Large intestine (tissue), 3 donors: ENCODE data around the gene CCDC152. TPM values are rescaled to one million over a fixed set of nuclear protein-coding genes. Genes with fewer than 3 reads are reported as not detected.

Experiments used
- DNase-seq, 2 donors: peaks; one replicate each; pipeline versions ENCODE4 v3.0.0 to v3.0.0-alpha.2; 2013
- H3K27ac ChIP-seq: one replicate; pipeline ENCODE4 v1.5.1; 2013; ENCODE audit warnings: low read length
- H3K27me3 ChIP-seq: 2 replicates; pipeline ENCODE4 v1.6.1; 2013; ENCODE audit warnings: low read length; ENCODE audit not compliant: control insufficient read depth, insufficient read depth
- H3K36me3 ChIP-seq: 2 replicates; pipeline ENCODE4 v1.6.1; 2013; ENCODE audit warnings: low read length; ENCODE audit not compliant: control insufficient read depth, insufficient read depth
- H3K4me1 ChIP-seq: one replicate; pipeline ENCODE4 v1.6.1; 2013; ENCODE audit warnings: low read length; ENCODE audit not compliant: control insufficient read depth, insufficient read depth
- H3K4me3 ChIP-seq: one replicate; pipeline ENCODE4 v1.5.1; 2013; ENCODE audit warnings: low read length
- H3K9me3 ChIP-seq: one replicate; pipeline ENCODE4 v1.6.1; 2013; ENCODE audit warnings: mild to moderate bottlenecking, low read depth, low read length, moderate library complexity; ENCODE audit not compliant: control insufficient read depth
- WGBS: methylation state at CpG from one replicate; pipeline ENCODE4 v1.1.5; 2013; ENCODE audit warnings: low lambda C conversion rate; ENCODE audit not compliant: insufficient coverage; 5-methylcytosine and 5-hydroxymethylcytosine counted together
- polyA plus RNA-seq: library from polyadenylated mRNA; unstranded; fragments of 120-200 nt; gene quantifications from one replicate; pipeline ENCODE4 v1.2.1, GENCODE V29; 2013

CCDC152 gene
- polyA plus RNA-seq, 1 donor: 30.3 TPM

DNA sequence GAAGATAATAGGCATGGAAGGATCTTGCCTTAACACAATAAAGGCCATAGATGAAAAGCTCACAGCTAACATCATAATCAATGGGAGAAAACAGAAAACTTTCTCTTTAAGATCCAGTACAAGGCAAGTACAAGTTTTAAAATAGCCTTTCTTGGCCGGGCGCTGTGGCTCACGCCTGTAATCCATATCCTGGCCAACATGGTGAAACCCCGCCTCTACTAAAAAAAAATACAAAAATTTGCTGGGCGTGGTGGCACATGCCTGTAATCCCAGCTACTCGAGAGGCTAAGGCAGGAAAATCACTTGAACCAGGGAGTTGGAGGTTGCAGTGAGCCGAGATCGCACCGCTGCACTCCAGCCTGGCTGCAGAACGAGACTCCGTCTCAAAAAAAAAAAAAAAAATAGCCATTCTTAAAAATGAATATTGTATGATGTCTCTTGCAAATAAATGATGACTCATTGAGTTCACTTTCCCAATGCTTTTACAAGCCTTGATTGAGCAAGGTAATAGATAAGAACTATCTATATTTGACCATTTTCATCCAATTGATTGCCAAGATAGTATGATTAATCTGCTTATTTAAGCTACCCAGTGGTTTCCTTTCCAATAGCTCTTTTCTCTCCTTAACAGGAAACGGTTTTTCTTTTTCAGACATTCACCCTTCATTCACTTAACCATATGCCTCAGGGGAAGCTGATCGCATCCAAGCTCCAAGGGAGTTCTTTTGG is 15.8 kb downstream of the CCDC152 start:
- Histone ChIP-seq H3K4me3 (no peak overlapping the region), H3K36me3 (no peaks in the 10 kb centered on the region)

DNA sequence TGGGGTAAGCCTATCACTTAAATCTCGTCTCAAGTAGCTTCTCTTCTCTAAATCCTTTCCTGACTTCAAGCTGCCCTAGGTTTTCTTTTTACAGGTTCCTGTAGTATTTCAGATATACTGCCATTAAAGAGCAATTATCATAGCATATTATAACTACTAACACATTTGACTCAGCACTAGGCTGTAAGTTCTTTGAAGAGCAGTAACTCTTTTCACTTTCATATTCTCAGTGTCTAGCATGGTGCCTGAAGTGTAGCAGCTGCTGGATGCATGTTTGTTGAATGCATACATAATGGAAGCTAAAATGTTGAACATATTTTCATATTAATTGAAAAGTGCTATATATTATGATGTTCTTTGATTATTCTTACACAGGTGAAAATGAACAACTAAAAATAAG is 22.5 kb downstream of the CCDC152 start:
- Histone ChIP-seq H3K4me1 (no peaks in the 10 kb centered on the region), H3K27ac (no peak overlapping the region), H3K9me3 (no peaks in the 10 kb centered on the region), H3K27me3 (no peaks in the 10 kb centered on the region), H3K36me3 (no peaks in the 10 kb centered on the region), H3K4me3 (no peak overlapping the region)
- no peak for DNase-seq
- 100% methylated on average over 1 of the region's 1 CpG for WGBS

More for the DNA sequence above, 15.8 kb downstream of the CCDC152 start:
- H3K27me3 ChIP-seq: no peaks in the 10 kb centered on the region
- no peaks in the 10 kb centered on the region for H3K9me3 ChIP-seq
- no peaks in the 10 kb centered on the region for H3K4me1 ChIP-seq
- DNase-seq: no peak
- no peak overlapping the region for H3K27ac ChIP-seq
- 89% methylated on average over 3 of the region's 13 CpGs for WGBS

GRCh38 chr5:42781584-42781983 is 25.0 kb downstream of the CCDC152 start:
- no peaks in the 10 kb centered on the region for H3K27me3 ChIP-seq
- 33% methylated on average over 1 of the region's 1 CpG for WGBS
- peaks cover 5% of the 10 kb centered on the region for H3K9me3 ChIP-seq
- no peak overlapping the region for H3K4me3 ChIP-seq
- no peak for DNase-seq
- H3K27ac ChIP-seq: no peak overlapping the region
- H3K36me3 ChIP-seq: no peaks in the 10 kb centered on the region
- no peaks in the 10 kb centered on the region for H3K4me1 ChIP-seq

DNA sequence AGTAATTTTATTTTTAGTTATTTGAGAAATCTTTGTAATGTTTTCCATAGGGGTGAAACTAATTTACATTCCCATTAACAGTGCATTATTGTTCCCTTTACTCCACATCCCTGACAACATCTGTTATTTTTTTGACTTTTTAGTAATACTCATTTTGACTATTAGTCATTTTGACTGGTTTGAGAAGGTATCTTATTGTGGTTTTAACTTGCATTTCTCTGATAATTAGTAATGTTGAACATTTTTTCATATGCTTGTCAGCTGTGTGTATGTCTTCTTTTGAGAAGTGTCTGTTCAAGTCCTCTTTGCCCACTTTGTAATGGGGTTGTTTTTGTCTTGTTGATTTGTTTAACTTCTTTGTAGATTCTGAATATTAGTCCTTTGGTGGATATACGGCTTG is 27.5 kb downstream of the CCDC152 start:
- no CpG with 5 or more reads among the region's 1 CpG for WGBS
- H3K27me3 ChIP-seq: no peaks in the 10 kb centered on the region
- no peak overlapping the region for H3K4me3 ChIP-seq
- peaks cover 12% of the 10 kb centered on the region for H3K9me3 ChIP-seq
- H3K4me1 ChIP-seq: no peaks in the 10 kb centered on the region
- H3K27ac ChIP-seq: no peak overlapping the region
- H3K36me3 ChIP-seq: no peaks in the 10 kb centered on the region
- DNase-seq: no peak

- Histone ChIP-seq H3K27ac (no peak overlapping the region), H3K9me3 (peaks cover 12% of the 10 kb centered on the region), H3K4me3 (no peak overlapping the region), H3K27me3 (no peaks in the 10 kb centered on the region), H3K4me1 (no peaks in the 10 kb centered on the region), H3K36me3 (no peaks in the 10 kb centered on the region)
- DNase-seq: no peak
- 97% methylated on average over 4 of the region's 4 CpGs for WGBS
These were observed 29.1 kb downstream of the CCDC152 start for GRCh38 chr5:42785756-42786155.

DNA sequence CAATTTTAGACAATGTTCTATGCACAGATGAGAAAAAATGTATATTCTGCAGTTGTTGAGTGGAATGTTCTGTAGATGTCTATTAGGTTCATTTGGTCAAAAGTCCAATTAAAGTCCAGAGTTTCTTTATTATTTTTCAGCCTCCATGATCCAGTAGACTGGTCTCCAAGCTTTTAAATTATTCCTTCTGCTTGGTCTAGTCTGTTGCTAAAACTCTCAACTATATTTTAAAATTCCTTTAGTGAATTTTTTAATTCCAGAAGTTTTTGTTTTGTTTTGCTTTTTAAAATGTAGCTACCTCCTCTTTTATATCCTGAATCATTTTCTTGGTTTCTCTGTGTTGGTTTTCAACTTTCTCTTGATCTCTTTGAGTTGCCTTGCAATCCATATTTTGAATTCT is 30.5 kb downstream of the CCDC152 start:
- H3K27me3 ChIP-seq: no peaks in the 10 kb centered on the region
- H3K9me3 ChIP-seq: peaks cover 12% of the 10 kb centered on the region
- no peaks in the 10 kb centered on the region for H3K4me1 ChIP-seq
- no peak for DNase-seq
- no peak overlapping the region for H3K27ac ChIP-seq
- no peaks in the 10 kb centered on the region for H3K36me3 ChIP-seq
- no peak overlapping the region for H3K4me3 ChIP-seq

DNA sequence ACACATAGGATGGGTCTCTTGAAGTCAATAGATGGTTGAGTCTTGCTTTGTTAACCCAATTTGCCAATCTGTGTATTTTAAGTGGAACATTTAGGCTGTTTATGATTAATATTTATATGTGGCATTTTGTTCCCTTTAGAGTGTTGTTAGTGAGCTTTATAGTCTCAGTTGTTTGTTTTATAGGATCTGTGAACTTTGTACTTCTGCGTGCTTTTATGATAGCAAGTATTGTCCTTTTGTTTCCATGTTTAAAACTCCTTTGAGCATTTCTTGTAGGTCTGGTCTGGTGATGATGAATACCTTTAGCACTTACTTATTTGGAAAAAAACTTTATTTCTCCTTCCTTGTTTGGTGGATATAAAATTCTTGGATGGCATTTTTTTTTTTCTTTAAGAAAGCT is 31.2 kb downstream of the CCDC152 start:
- no CpG with 5 or more reads among the region's 1 CpG for WGBS
- DNase-seq: no peak
- H3K36me3 ChIP-seq: no peaks in the 10 kb centered on the region

GRCh38 chr5:42791151-42791550 is 34.5 kb downstream of the CCDC152 start:
- no peak for DNase-seq
- Histone ChIP-seq H3K9me3 (peaks cover 9% of the 10 kb centered on the region), H3K27ac (no peak overlapping the region), H3K4me1 (no peaks in the 10 kb centered on the region), H3K4me3 (no peak overlapping the region), H3K27me3 (no peaks in the 10 kb centered on the region), H3K36me3 (no peaks in the 10 kb centered on the region)

More for the DNA sequence above, 31.2 kb downstream of the CCDC152 start:
- Histone ChIP-seq H3K9me3 (peaks cover 12% of the 10 kb centered on the region), H3K27ac (no peak overlapping the region), H3K4me1 (no peaks in the 10 kb centered on the region), H3K4me3 (no peak overlapping the region), H3K27me3 (no peaks in the 10 kb centered on the region)

DNA sequence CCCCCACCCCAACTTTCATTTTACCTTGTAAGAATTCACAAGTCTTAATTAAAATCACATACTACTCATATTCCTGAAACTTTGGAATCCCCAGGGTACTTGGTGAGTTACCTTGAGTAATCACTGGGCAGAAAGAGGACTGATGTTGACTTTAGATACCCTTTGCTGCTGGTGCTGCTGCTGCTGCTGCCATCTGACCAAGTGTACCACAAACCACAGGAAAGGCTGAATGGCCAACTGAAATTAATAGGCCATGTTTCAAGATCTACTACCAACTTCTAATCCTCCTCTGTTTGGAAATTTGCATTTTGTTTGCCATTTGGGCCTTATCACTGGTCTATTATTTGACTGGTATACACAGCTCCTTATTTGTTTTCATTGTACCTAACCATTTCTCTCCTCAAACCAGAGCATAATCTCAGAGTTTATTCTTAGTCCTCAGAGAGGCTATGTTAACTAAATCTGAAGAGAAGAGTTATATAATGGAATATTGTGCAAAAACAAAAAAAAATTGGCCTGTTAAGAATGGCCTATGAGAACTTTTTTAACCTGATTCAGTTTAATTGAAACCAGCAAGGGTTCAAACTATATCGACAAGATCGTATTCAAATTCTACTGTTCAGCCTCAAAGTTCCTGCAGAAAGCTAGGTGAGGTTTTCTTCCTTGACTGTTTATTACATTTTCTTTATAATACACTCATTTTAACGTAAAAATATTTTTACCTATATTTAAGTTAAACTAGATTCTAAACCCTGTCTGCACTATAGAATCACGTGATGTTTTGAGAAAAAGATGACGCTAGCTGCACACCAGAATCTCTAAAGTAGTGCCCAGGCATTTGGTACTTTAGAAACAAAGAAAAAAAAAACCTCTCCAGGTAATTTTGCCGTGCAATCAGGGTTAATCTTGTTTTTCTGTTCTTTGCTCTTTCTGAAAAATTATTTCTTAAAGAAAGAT is 41.9 kb downstream of the CCDC152 start:
- no peaks in the 10 kb centered on the region for H3K9me3 ChIP-seq
- no peak overlapping the region for H3K27ac ChIP-seq
- H3K27me3 ChIP-seq: no peaks in the 10 kb centered on the region
- H3K4me1 ChIP-seq: no peaks in the 10 kb centered on the region
- WGBS: 93% methylated on average over 5 of the region's 6 CpGs
- H3K4me3 ChIP-seq: no peak overlapping the region
- peaks cover 20% of the 10 kb centered on the region for H3K36me3 ChIP-seq
- no peak for DNase-seq

DNA sequence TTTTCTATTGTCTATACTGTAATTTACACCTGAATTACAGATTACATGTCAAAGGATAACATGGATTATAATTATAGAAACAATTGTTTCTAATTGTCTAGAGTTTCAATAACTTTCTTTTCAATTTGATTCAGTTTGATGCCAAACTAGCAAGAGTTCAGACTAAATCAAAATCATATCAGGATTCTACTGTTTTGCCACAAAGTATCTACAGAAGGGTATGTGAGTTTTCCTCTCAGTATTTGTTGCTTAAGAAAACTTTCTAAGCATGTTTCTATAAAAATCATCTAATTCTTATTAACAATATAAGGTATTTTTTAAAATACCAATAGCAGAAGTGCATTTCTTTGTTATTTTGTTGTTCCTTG is 42.6 kb downstream of the CCDC152 start:
- Histone ChIP-seq H3K36me3 (peaks cover 27% of the 10 kb centered on the region), H3K27ac (no peak overlapping the region), H3K4me1 (no peaks in the 10 kb centered on the region), H3K4me3 (no peak overlapping the region), H3K27me3 (no peaks in the 10 kb centered on the region), H3K9me3 (no peaks in the 10 kb centered on the region)
- DNase-seq: no peak
